Muscle layer of colon (tissue), 2 donors: Measurements from ENCODE around the gene MEF2D.

Experiments
- H3K27ac ChIP-seq: one replicate; pipeline ENCODE4 v1.7.0; 2013; ENCODE audit warnings: low read depth, mild to moderate bottlenecking, low read length, moderate library complexity
- H3K27me3 ChIP-seq, 2 donors: one replicate each; pipeline ENCODE4 v1.7.0; 2013; ENCODE audit warnings: low read length in 2 of 2, mild to moderate bottlenecking in 2 of 2; ENCODE audit not compliant: insufficient read depth in 2 of 2, control insufficient read depth in 1 of 2
- H3K36me3 ChIP-seq: one replicate; pipeline ENCODE4 v1.7.0; 2013; ENCODE audit warnings: mild to moderate bottlenecking, low read length; ENCODE audit not compliant: insufficient read depth
- H3K4me1 ChIP-seq: one replicate; pipeline ENCODE4 v1.7.0; 2013; ENCODE audit warnings: mild to moderate bottlenecking, low read length; ENCODE audit not compliant: insufficient read depth
- H3K4me3 ChIP-seq, 2 donors: one replicate each; pipeline ENCODE4 v1.7.0; 2013; ENCODE audit warnings: low read length in 2 of 2, low read depth in 1 of 2, mild to moderate bottlenecking in 1 of 2, moderate library complexity in 1 of 2
- H3K9ac ChIP-seq: one replicate; pipeline ENCODE4 v1.7.0; 2013; ENCODE audit warnings: low read length
- H3K9me3 ChIP-seq: one replicate; pipeline ENCODE4 v1.7.0; 2013; ENCODE audit warnings: mild to moderate bottlenecking, low read length
- donor health status: abdominal sarcoma.
- donor health status: Adenocarcinoma of cecum.

MEF2D gene

GRCh38 chr1:156462954-156463795, 37.4 kb downstream of the MEF2D start:
- H3K36me3 ChIP-seq: peaks cover 33% of the 10 kb centered on the region
- H3K4me3 ChIP-seq: no peak overlapping the region
- no peaks in the 10 kb centered on the region for H3K9me3 ChIP-seq
- H3K4me1 ChIP-seq: peaks cover 29% of the 10 kb centered on the region
- no peaks in the 10 kb centered on the region for H3K27me3 ChIP-seq
- no peak overlapping the region for H3K9ac ChIP-seq
- peak overlapping the region; percentile 60 for H3K27ac ChIP-seq

GRCh38 chr1:156461781-156462647, 38.6 kb downstream of the MEF2D start:
- H3K9ac ChIP-seq: no peak overlapping the region
- H3K4me1 ChIP-seq: peaks cover 29% of the 10 kb centered on the region
- peaks cover 24% of the 10 kb centered on the region for H3K36me3 ChIP-seq
- H3K27me3 ChIP-seq: no peaks in the 10 kb centered on the region
- no peak overlapping the region for H3K4me3 ChIP-seq
- no peak overlapping the region for H3K27ac ChIP-seq
- no peaks in the 10 kb centered on the region for H3K9me3 ChIP-seq

GRCh38 chr1:156461109-156461508, 39.5 kb downstream of the MEF2D start:
- no peak overlapping the region for H3K4me3 ChIP-seq
- H3K9me3 ChIP-seq: no peaks in the 10 kb centered on the region
- peaks cover 15% of the 10 kb centered on the region for H3K36me3 ChIP-seq
- H3K27ac ChIP-seq: no peak overlapping the region
- peaks cover 30% of the 10 kb centered on the region for H3K4me1 ChIP-seq
- no peak overlapping the region for H3K9ac ChIP-seq
- H3K27me3 ChIP-seq: no peaks in the 10 kb centered on the region

GRCh38 chr1:156460525-156460924, 40.0 kb downstream of the MEF2D start:
- Histone ChIP-seq H3K36me3 (peaks cover 9% of the 10 kb centered on the region), H3K9me3 (no peaks in the 10 kb centered on the region), H3K27me3 (no peaks in the 10 kb centered on the region), H3K4me3 (no peak overlapping the region), H3K9ac (no peak overlapping the region), H3K27ac (peak overlapping the region; percentile 21), H3K4me1 (peaks cover 26% of the 10 kb centered on the region)

GRCh38 chr1:156458181-156458503, 42.4 kb downstream of the MEF2D start:
- no peak overlapping the region for H3K4me3 ChIP-seq
- no peaks in the 10 kb centered on the region for H3K9me3 ChIP-seq
- H3K9ac ChIP-seq: no peak overlapping the region
- no peaks in the 10 kb centered on the region for H3K27me3 ChIP-seq
- no peaks in the 10 kb centered on the region for H3K36me3 ChIP-seq
- H3K4me1 ChIP-seq: peaks cover 4% of the 10 kb centered on the region
- peak overlapping the region; percentile 47 for H3K27ac ChIP-seq

GRCh38 chr1:156456625-156457465, 43.7 kb downstream of the MEF2D start:
- Histone ChIP-seq H3K4me3 (peak overlapping the region; percentile 53 to 73), H3K4me1 (peaks cover 4% of the 10 kb centered on the region), H3K27ac (peak overlapping the region; percentile 87), H3K9ac (peak overlapping the region; percentile 85), H3K36me3 (no peaks in the 10 kb centered on the region), H3K9me3 (no peaks in the 10 kb centered on the region), H3K27me3 (no peaks in the 10 kb centered on the region)

GRCh38 chr1:156455362-156455761, 45.2 kb downstream of the MEF2D start:
- no peak overlapping the region for H3K27ac ChIP-seq
- H3K4me3 ChIP-seq: no peak overlapping the region
- no peaks in the 10 kb centered on the region for H3K9me3 ChIP-seq
- H3K27me3 ChIP-seq: no peaks in the 10 kb centered on the region
- H3K4me1 ChIP-seq: peaks cover 4% of the 10 kb centered on the region
- H3K36me3 ChIP-seq: no peaks in the 10 kb centered on the region
- H3K9ac ChIP-seq: no peak overlapping the region

GRCh38 chr1:156452907-156453306, 47.7 kb downstream of the MEF2D start:
- H3K4me3 ChIP-seq: no peak overlapping the region

GRCh38 chr1:156451505-156452160, 48.9 kb downstream of the MEF2D start:
- H3K4me3 ChIP-seq: no peak overlapping the region
- H3K27me3 ChIP-seq: no peaks in the 10 kb centered on the region
- H3K27ac ChIP-seq: no peak overlapping the region
- H3K4me1 ChIP-seq: peaks cover 4% of the 10 kb centered on the region
- H3K9ac ChIP-seq: no peak overlapping the region
- no peaks in the 10 kb centered on the region for H3K9me3 ChIP-seq
- no peaks in the 10 kb centered on the region for H3K36me3 ChIP-seq

More at GRCh38 chr1:156452907-156453306, 47.7 kb downstream of the MEF2D start:
- Histone ChIP-seq H3K9me3 (no peaks in the 10 kb centered on the region), H3K36me3 (no peaks in the 10 kb centered on the region), H3K27ac (no peak overlapping the region), H3K4me1 (peaks cover 4% of the 10 kb centered on the region), H3K9ac (no peak overlapping the region), H3K27me3 (no peaks in the 10 kb centered on the region)

GRCh38 chr1:156448134-156448967, 52.2 kb downstream of the MEF2D start:
- H3K4me1 ChIP-seq: no peaks in the 10 kb centered on the region
- no peak overlapping the region for H3K4me3 ChIP-seq
- no peaks in the 10 kb centered on the region for H3K36me3 ChIP-seq
- no peak overlapping the region for H3K27ac ChIP-seq
- H3K9me3 ChIP-seq: no peaks in the 10 kb centered on the region
- H3K9ac ChIP-seq: no peak overlapping the region
- peaks cover 4 to 15% of the 10 kb centered on the region in 2 donors for H3K27me3 ChIP-seq
